NCI-H2029 (cell line): Measurements from ENCODE around the gene MMD.
"Not testable (repeated sequence)": the region's sequence is repeated elsewhere in the genome, so short reads cannot be mapped to it uniquely, and the experiment has no call there.

ENCODE experiments used
- DNase-seq: peaks from one replicate; lab custom pipeline; 2025; lab: John Stamatoyannopoulos, UW

The MMD gene, protein sequence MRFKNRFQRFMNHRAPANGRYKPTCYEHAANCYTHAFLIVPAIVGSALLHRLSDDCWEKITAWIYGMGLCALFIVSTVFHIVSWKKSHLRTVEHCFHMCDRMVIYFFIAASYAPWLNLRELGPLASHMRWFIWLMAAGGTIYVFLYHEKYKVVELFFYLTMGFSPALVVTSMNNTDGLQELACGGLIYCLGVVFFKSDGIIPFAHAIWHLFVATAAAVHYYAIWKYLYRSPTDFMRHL

DNA sequence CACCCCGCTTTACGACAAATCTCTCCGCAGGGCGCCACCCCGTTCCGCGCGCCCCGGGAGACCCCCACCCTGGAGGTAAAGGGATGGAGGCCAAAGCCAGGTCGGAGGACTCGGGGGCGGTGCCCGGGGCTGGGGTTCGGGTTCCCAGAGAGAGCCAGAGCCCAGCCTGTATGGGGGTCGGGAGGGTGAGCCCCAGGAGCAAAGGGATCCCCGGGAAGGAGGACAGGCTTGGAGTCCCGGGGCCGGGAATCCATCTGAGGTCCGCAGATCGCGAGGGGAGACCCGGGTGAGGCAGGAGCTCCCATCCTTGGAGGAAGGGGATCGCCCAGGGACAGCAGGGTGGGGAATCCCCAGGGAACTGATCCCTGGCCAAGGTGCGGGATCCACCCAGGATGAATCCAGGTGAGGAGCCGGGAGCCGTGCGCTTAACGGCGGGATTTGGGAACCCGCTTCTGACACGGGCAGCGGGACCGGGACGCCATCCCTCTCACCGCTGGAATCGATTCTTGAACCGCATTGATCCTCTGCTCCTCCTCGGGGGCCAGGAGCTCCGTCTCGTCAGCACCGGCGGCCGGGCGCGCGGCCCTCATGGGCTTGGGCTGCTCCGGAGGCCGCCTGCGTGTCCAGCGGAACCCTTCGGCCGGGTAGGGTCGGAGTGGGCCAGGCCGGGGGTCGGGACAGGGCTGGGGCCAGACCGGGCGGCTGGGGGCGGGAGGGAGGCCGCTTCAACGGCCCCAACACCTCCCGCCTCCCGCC, at the start of gene MMD:
Gene MMD, minus strand, starts transcription at position 657 of the 756 bp plus-strand sequence. Its CDS starts 140 bp downstream, at position 517.
- no peak for DNase-seq

GRCh38 chr17:55466671-55467070, 45.0 kb upstream of the MMD start:
- DNase-seq: no peak

GRCh38 chr17:55465771-55466170, 44.1 kb upstream of the MMD start:
- not testable (repeated sequence) for DNase-seq

- no peak for DNase-seq
Observed at GRCh38 chr17:55463600-55463999, 42.0 kb upstream of the MMD start.

DNA sequence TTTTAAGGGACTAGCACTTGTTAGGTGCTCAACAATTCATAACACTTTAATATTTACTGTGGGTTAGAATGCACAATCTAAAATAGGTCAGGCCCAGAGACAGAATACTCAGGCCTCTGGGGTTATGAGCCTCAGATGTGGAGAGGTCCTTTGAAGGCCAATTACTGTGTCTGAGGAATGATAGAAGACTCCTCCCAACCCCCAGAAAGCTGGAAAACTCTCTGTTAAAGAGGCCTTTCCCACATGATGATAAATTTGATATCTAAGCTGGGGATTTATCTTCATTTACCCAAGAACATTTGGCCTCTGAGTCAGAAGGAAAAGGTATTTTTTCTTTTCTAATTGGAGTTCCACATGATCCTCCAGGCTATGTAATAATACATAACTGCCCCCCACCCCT, 41.1 kb upstream of the MMD start:
- DNase-seq: no peak

DNA sequence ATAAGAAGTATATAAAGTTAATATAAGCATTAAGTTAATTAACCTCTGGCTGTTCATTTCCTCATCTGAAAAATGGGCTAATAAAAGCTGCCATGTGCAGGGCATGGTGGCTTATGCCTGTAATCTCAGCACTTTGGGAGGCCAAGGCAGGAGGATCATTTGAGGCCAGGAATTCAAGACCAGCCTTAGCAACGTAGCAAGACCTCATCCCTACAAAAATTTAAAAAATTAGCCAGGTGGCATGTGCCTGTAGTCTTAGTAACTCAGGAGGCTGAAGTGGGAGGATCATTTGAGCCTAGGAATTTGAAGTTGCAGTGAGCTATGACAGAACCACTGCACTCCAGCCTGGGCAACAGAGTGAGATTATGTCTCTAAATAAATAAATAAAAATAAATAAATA, 40.6 kb upstream of the MMD start:
- DNase-seq: no peak

DNA sequence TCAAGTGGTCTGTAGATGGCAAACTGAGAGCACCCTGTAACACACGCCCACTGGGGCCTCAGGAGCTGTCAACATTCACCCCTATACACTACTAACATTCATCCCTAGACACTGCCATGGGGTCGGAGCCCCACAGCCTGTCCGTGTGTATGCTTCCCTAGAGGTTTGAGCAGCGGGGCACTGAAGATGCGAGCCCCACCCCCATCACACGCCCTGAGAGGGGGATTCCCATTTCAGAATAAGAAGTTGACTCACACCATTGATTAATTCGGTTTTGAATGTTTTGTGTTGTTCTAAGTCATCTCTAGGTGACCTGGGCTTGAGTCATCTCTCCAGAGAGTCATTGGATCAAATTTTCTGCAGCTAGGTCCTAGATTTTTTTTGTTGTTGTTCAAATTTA, 37.3 kb upstream of the MMD start:
- DNase-seq: no peak

- no peak for DNase-seq
Observed at GRCh38 chr17:55458287-55458900, 36.8 kb upstream of the MMD start.

DNA sequence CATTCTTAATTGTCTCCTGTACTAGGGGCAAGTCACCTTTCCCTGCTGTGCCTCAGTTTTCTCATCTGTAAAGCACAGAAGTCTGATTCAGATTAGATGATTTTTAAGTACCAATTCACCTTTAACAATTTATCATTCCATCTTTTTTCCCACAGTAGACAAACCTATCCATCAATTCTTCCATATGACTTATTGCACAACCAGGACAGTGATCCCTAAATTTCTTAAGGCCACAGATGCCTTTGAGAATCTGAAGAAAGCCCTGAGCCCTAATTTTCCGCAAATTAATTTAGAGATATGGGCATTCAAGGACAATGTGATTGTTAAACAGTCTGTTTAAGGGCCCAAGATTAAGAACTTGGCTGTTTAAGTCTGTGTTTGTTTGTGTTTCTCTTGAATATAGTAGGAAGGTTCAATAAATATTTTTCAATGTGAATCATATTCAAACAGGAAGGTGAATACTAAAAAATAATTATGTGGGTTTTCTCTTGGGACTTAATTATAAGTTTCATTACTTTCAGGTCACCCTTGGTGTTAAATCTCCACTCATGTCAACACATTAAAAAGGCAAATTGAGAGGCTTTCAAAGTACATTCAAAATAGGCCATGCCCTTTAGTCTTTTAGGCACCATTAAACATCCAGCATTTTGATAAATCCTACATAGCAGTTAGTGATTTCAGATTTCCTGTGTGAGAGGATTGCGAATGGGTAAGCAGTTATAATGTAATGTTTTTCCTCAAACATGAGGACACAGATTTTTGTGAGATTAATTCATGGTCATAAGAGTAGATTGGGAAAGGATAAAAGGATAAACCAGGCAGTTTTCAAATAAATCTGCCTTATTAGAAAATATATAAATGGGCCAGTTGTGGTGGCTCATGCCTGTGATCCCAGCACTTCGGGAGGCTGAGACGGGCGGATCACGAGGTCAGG, 34.9 kb upstream of the MMD start:
- no peak for DNase-seq

DNA sequence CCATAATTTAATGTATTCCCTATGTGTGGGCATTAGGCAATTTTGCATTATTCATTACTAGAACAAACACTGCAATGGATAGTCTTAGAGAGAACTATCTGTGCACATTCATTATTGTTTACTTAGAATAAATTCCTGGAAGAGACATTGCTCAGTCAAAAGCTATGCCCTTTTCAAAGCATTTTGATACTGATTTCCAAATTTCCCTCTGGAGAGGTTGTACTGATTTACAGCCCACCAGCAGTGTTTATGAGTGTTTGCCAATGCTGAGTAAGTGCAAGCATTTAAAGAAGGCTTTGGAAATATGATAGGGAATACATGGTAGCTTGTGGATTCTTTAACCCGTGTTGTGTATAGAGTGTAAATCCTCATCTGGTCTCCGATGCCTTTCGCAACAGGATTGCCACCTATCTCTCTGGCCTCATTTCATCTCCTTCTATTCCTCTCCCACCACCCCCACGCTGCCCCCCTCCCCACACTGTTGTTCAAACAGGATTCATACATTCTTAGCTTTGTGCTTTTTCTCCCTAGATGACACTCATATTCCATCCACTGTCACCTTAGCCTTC, 33.4 kb upstream of the MMD start:
- DNase-seq: no peak

GRCh38 chr17:55453839-55454557, 32.4 kb upstream of the MMD start:
- no peak for DNase-seq

GRCh38 chr17:55452139-55452790, 30.6 kb upstream of the MMD start:
- DNase-seq: no peak

DNA sequence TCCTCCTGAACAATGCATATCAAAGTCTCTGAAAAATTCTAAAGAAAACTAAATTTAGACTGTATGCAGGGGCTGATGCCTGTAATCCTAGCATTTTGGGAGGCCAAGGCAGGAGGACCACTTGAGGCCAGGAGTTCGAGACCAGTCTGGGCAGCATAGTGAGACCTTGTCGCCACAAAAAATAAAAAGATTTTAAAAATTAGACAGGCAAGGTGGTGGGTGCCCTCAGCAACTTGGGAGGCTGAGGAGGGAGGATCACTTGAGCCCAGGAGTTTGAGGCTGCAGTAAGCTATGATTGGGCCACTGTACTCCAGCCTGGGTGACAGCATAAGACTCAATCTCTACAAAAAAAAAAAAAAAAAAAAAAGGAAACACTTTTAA, 30.1 kb upstream of the MMD start:
- no peak for DNase-seq

- DNase-seq: no peak
Observed at GRCh38 chr17:55451203-55451641, 29.6 kb upstream of the MMD start.

- no peak for DNase-seq
Observed at GRCh38 chr17:55450232-55450825, 28.7 kb upstream of the MMD start.

GRCh38 chr17:55448681-55449080, 27.0 kb upstream of the MMD start:
- no peak for DNase-seq

- no peak for DNase-seq
Observed at GRCh38 chr17:55446581-55447205, 25.1 kb upstream of the MMD start.

GRCh38 chr17:55446004-55446403, 24.4 kb upstream of the MMD start:
- DNase-seq: not testable (repeated sequence)
